Esophagus muscularis mucosa (tissue), 3 donors: ENCODE measurements around the gene ASPM.

Experiments used
- CTCF ChIP-seq, 3 experiments: fragments of 200-600 bp in 2 of 3; fragments of 450-650 bp in 1 of 3; sonication (generic) in 2 of 3; IDR thresholded peaks; one replicate each; pipeline ENCODE4 v1.5.1; 2017 to 2019; ENCODE audit warnings: antibody characterized with exemption in 3 of 3, mild to moderate bottlenecking in 2 of 3, moderate library complexity in 1 of 3
- POLR2A ChIP-seq: fragments of 450-650 bp; IDR thresholded peaks from one replicate; pipeline ENCODE4 v1.6.1; 2017; ENCODE audit warnings: antibody characterized with exemption, moderate library complexity, mild to moderate bottlenecking, low read depth
- POLR2AphosphoS5 ChIP-seq, 2 donors: sonication (generic); formaldehyde crosslinking; IDR thresholded peaks; one replicate each; pipeline ENCODE4 v1.6.1; 2017; ENCODE audit warnings: antibody characterized with exemption in 2 of 2

GRCh38 chr1:197049100-197049499 is 97.4 kb downstream of the ASPM start:
- no peak for TF ChIP-seq CTCF (IDR thresholded peaks at IDR 0.05)
- no peak for TF ChIP-seq POLR2A
- TF ChIP-seq POLR2AphosphoS5 (IDR thresholded peaks at IDR 0.05): no peak
